T47D (cell line): ENCODE results near the gene SPEF2.

ENCODE experiments used
- DNase-seq, 2 experiments: peaks; one replicate each; pipeline versions ENCODE4 v3.0.0 to v3.0.0-alpha.2; 2011 to 2012; ENCODE audit warnings: low read depth in 1 of 2, low spot score in 1 of 2
- JUND ChIP-seq: IDR thresholded peaks from 2 replicates; pipeline ENCODE4 v1.6.1; 2012; ENCODE audit warnings: low read depth
- in situ Hi-C: cut with HindIII; loops from 2 replicates; pipeline ENCODE4 v1.10.0; 2016; ENCODE audit warnings: low sequenced_read_pairs, low pct_unique_long_range_greater_than_20kb

Gene SPEF2

GRCh38 chr5:35687961-35688360 is 70.3 kb downstream of the SPEF2 start:
- no peak for DNase-seq
- no peak for TF ChIP-seq JUND
- in situ Hi-C loops = no loop called here

GRCh38 chr5:35694481-35694880 is 76.8 kb downstream of the SPEF2 start:
- DNase-seq = no peak
- no peak for TF ChIP-seq JUND
- in situ Hi-C loops = no loop called here

DNA sequence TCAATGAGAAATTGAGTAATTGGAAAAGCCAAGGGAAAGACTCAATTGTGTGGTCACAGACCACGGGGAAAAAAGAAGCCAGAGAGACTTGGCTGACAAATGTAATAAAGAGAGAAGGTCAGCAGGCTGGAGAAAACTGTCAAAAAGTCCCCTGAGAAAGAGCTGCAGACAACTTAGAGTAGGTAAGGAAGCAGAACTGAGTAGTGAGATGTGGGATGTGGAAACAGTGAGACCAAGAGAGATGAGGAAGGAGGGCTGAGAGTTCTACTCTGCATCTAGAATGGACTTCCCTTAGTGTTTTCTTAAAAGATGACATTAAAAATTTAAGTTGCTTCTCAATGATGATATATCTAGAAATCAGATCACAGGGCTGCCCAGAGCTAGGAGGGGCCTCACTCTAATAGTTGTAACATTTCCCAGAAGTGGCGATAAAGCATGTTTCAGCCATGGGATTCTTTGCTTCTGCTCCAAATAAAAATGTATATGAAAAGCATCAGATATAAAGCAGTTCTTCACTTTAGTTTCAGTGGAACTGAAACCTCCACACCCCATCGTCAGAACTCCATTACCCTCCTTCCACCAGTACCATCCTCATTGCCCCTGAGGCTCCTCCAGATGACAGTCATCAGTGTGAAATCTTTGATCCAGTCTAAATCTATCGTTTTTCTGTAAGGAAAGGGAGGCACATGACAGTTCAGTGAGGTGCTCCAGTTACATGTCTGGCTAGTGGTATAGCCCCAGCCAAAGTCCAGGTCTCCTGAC is 80.6 kb downstream of the SPEF2 start:
- in situ Hi-C loops = no loop called here
- TF ChIP-seq JUND = no peak
- no peak for DNase-seq

GRCh38 chr5:35707659-35708058 is 90.0 kb downstream of the SPEF2 start:
- no peak for DNase-seq
- in situ Hi-C loops = no loop called here
- no peak for TF ChIP-seq JUND

DNA sequence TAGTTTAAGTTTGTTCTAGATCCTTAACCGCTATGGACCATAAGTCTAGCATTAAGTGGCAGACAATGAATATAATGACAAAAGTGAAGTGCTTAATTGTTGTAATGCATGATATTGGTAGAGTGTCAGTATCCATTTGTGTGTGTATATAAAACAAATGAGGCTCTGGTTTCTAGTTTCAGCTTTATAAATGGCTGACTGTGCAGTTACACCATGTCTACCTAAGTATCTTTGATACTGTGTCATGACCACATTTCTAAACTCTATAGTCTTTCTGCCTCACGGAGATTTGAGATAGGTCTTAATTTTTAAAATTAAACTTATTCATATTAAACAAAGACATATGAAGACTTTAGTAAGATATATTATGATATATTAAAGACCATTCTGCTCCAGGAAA is 92.0 kb downstream of the SPEF2 start:
- no peak for TF ChIP-seq JUND
- in situ Hi-C loops = no loop called here
- no peak for DNase-seq

GRCh38 chr5:35717718-35718117 is 100.1 kb downstream of the SPEF2 start:
- no peak for TF ChIP-seq JUND
- no peak for DNase-seq
- in situ Hi-C loops = no loop called here

DNA sequence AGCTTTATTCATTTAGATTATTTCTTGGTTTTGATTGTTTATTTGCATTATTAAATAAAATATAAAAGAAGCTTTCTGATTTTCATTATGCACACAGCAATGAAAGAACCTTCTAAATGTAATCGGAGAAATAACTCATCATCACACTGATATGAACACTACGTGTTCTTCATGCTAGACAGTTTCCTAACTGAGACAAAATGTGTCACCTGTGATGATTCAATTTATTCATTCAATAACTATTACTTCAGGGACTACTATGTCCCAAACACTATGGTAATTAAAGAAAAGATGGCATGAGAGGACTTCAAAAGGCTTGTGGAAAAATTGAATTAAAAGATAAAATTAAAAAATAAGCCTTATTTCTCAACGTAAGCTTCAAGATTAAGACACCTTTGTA is 118.1 kb downstream of the SPEF2 start:
- TF ChIP-seq JUND = no peak
- no peak for DNase-seq
- in situ Hi-C loops = no loop called here

- no peak for TF ChIP-seq JUND
- DNase-seq = no peak
- in situ Hi-C loops = no loop called here
Measured at GRCh38 chr5:35736280-35736679, 118.6 kb downstream of the SPEF2 start.

GRCh38 chr5:35741126-35741716 is 123.6 kb downstream of the SPEF2 start:
- no peak for TF ChIP-seq JUND
- no peak for DNase-seq
- in situ Hi-C loops = no loop called here

GRCh38 chr5:35741971-35742370 is 124.3 kb downstream of the SPEF2 start:
- DNase-seq = no peak
- TF ChIP-seq JUND = no peak
- in situ Hi-C loops = no loop called here

- no peak for TF ChIP-seq JUND
- in situ Hi-C loops = no loop called here
- no peak for DNase-seq
Measured at GRCh38 chr5:35743644-35744043, 126.0 kb downstream of the SPEF2 start.

DNA sequence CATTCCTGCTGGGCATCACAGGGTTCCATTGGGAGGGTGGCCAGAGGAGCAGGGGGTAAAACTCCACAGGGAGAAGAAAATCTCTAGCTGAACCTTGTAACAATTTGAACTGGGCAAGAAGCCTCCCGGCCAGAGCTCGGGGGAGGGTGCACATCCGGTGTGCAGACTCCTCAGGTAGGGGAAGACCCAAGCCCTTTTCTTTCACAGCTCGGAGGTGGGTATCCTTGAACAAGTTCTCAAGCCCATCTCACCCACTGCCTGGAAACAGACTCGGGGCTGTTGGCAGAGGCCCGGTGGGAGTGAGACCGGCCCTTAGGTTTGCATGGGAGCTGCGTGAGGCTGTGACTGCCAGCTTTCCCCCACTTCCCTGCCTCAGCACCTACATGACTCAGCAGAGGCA is 127.5 kb downstream of the SPEF2 start:
- no peak for DNase-seq
- in situ Hi-C loops = no loop called here
- TF ChIP-seq JUND = no peak

DNA sequence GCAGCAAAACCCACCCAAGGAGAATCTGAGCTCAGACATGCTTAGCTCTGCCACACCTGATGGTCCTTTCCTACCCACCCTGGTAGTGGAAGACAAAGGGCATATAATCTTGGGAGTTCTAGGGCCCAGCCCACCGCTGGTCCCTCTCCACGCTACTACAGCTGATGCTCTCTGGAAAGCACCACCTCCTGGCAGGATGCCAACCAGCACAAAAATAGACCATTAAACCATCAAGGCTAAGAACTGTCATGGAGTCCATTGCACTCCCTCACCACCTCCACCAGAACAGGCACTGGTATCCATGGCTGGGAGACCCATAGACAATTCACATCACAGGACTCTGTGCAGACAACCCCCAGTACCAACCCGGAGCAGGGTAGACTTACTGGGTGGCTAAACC is 128.0 kb downstream of the SPEF2 start:
- in situ Hi-C loops = no loop called here
- no peak for TF ChIP-seq JUND
- no peak for DNase-seq

DNA sequence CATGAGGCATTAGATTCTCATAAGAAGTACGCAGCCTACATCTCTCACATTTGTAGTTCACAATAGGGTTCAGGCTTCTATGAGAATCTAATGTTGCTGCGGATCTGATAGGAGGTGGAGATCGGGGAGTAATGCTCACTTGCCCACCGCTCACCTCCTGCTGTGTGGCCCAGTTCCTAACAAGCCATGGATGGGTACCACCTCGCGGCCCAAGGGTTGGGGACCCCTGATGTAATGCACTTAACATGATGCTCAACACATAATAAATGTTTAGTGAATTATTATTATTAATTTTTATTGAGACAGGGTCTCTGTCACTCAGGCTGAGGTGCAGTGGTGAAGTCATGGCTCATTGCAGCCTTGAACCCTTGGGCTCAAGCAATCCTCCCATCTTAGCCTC is 134.3 kb downstream of the SPEF2 start:
- no peak for DNase-seq
- no peak for TF ChIP-seq JUND
- in situ Hi-C loops = no loop called here
